H1 (cell line): Measurements from ENCODE around the gene UTP14C. TPM values are rescaled to one million over a fixed set of nuclear protein-coding genes. Genes with fewer than 3 reads are reported as not detected.

Source experiments
- CHD2 ChIP-seq: IDR thresholded peaks from 2 replicates; pipeline ENCODE4 v1.6.1; 2012; ENCODE audit warnings: low read length, improper control_type of control experiment
- EGR1 ChIP-seq: IDR thresholded peaks from 2 replicates; pipeline ENCODE4 v1.6.1; 2011; ENCODE audit warnings: low read depth, low read length, borderline replicate concordance
- GABPA ChIP-seq: IDR thresholded peaks from 2 replicates; pipeline ENCODE4 v1.6.1; 2011; ENCODE audit warnings: mild to moderate bottlenecking, low read length, moderate library complexity, borderline replicate concordance; ENCODE audit not compliant: insufficient read depth
- NRF1 ChIP-seq: IDR thresholded peaks from 2 replicates; pipeline ENCODE4 v1.6.1; 2011; ENCODE audit warnings: mild to moderate bottlenecking, low read depth, low read length, improper control_type of control experiment
- RFX5 ChIP-seq: IDR thresholded peaks from 2 replicates; pipeline ENCODE4 v1.6.1; 2011; ENCODE audit warnings: low read depth, low read length, improper control_type of control experiment, borderline replicate concordance
- ZNF274 ChIP-seq: IDR thresholded peaks from 2 replicates; pipeline ENCODE4 v1.7.0; 2012; ENCODE audit warnings: low read length, borderline replicate concordance; ENCODE audit errors: extremely low read depth
- polyA plus RNA-seq, 7 experiments: library from polyadenylated mRNA; depleted of rRNA in 3 of 7; stranded (reverse) in 5 of 7; unstranded in 2 of 7; fragments of >200 nt in 5 of 7; fragments of 200-250 nt in 2 of 7; gene quantifications; 1 replicate in 5 of 7; 2 replicates in 1 of 7; 4 replicates in 1 of 7; pipeline versions ENCODE4 v1.2.1 to v1.2.3, GENCODE V29; 2011 to 2013; ENCODE audit warnings: missing spikeins in 2 of 7, mixed read lengths in 2 of 7
- total RNA-seq: library from RNA; stranded (reverse); fragmentation: NEBNext Ultra II Directional; extraction: Animal tissue kit (Norgen Biotek cat#: 25700); gene quantifications from 2 replicates; pipeline ENCODE4 v1.2.1, GENCODE V29; 2021
- TF ChIP-seq, protein P1 (sequence below): IDR thresholded peaks from 2 replicates; pipeline ENCODE4 v1.6.1; 2011; ENCODE audit warnings: low read depth, mild to moderate bottlenecking, low read length; ENCODE audit not compliant: insufficient read depth

The UTP14C gene
- total and polyA plus RNA-seq, 2 of the 8 experiments (the other 6 are each of a cell fraction or from before 2014, with no cell fraction given) = 6.8 to 22.7 TPM

- TF ChIP-seq CHD2 (no peak), ZNF274 (no peak), NRF1 (no peak), GABPA (no peak), EGR1 (no peak), RFX5 (no peak)
- TF ChIP-seq, protein P1, sequence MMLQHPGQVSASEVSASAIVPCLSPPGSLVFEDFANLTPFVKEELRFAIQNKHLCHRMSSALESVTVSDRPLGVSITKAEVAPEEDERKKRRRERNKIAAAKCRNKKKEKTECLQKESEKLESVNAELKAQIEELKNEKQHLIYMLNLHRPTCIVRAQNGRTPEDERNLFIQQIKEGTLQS = no peak
Measured at GRCh38 chr13:52033039-52033438, 8.5 kb downstream of the UTP14C start (continued).
